Measurements from ENCODE around the gene DNAH17. TPM values are rescaled to one million over a fixed set of nuclear protein-coding genes. Genes with fewer than 3 reads are reported as not detected.

The DNAH17 gene
- total RNA-seq, 2 experiments from 2014 or later, result 0.41 to 0.45 TPM

DNA sequence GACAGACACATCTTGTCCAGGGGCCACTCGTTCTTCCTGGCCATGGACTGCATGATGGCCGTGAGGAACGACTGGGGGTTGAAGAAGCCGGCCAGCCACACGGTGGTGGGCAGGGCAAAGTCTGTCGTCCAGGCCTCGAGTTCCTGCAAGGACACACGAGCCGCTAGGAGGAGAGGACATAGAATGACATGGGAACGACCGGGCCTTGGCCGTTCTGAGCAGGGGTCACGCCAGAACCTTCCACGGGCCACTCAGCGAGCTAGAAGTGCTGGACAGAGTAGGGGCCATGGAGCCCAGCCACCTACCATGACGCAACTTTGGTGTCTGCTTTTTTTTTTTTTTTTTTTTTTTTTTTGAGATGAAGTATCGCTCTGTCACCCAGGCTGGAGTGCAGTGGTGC is 151.8 kb downstream of the DNAH17 start:
- H3K4me3 Mint-ChIP-seq, result no peak overlapping the region
- POLR2A ChIA-PET, result interaction anchor here (1.2 to 1.5 kb wide), 2 partner anchors 9 to 168 kb away, joined by 3 to 4 read pairs; no protein-coding TSS in a partner anchor

DNA sequence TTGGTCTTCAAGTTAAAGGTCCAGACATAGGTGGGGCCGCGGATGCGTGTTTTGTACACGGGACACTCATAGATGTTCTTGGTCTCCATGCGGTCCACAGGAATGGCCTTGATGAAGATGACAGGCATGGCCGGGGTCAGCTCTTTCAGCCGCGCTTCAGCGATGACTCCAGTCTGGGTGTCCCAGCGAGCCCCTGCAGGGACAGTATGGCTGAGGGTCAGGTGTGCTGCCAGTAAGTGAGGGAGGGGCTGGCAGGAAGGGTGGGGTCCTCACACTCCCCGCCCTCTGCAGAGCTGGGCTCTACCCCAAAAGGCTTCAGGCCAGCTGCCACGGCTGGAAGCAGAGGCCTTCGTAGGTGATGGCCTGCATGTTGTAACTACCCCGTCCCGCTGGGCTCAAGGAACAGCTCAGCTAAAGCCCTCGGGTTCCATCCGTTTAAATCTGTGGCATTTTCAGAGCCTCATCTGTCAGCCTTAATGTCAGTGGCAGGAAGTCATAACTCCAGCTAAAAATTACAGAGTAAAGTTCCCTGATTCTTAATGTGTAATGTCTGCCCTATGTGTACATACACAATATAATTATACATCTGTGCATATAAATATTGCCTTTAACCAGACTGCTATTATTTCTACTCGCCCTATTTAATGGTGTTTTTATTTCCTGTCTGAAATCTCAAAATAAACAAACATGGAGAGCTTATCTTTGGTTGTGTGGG is 153.1 kb downstream of the DNAH17 start:
- CTCF ChIA-PET, result interaction anchor here (0.9 to 6.9 kb wide), 3 partner anchors 21 to 61 kb away, joined by 3 to 99 read pairs (median 3); no protein-coding TSS in a partner anchor
- intact Hi-C loops (cut with micrococcal nuclease), result loop anchor here (5.0 kb wide), 2 partner anchors 62 to 172 kb away; partner anchors contain the start of gene SOCS3
- DNase-seq (no peak), ATAC-seq (no peak)
- POLR2A ChIA-PET, result interaction anchor here (0.5 to 0.6 kb wide), 2 partner anchors 64 to 159 kb away, joined by 3 read pairs; partner anchors contain the start of gene SOCS3
- TF ChIP-seq, protein P1, sequence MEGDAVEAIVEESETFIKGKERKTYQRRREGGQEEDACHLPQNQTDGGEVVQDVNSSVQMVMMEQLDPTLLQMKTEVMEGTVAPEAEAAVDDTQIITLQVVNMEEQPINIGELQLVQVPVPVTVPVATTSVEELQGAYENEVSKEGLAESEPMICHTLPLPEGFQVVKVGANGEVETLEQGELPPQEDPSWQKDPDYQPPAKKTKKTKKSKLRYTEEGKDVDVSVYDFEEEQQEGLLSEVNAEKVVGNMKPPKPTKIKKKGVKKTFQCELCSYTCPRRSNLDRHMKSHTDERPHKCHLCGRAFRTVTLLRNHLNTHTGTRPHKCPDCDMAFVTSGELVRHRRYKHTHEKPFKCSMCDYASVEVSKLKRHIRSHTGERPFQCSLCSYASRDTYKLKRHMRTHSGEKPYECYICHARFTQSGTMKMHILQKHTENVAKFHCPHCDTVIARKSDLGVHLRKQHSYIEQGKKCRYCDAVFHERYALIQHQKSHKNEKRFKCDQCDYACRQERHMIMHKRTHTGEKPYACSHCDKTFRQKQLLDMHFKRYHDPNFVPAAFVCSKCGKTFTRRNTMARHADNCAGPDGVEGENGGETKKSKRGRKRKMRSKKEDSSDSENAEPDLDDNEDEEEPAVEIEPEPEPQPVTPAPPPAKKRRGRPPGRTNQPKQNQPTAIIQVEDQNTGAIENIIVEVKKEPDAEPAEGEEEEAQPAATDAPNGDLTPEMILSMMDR (IDR thresholded peaks at IDR 0.05), result no peak
- Mint-ChIP-seq H3K27ac (no peak overlapping the region), H3K4me3 (no peak overlapping the region), H3K4me1 (ENCODE audit: low read depth) (peaks cover 15% of the 10 kb centered on the region), H3K36me3 (ENCODE audit: low read depth) (peaks cover 18% of the 10 kb centered on the region), H3K9me3 (no peaks in the 10 kb centered on the region), H3K27me3 (no peaks in the 10 kb centered on the region)

More for the DNA sequence above, 151.8 kb downstream of the DNAH17 start:
- intact Hi-C loops (cut with micrococcal nuclease), result no loop called here
- Mint-ChIP-seq H3K27me3 (no peaks in the 10 kb centered on the region), H3K36me3 (ENCODE audit: low read depth) (peaks cover 23% of the 10 kb centered on the region), H3K27ac (no peak overlapping the region), H3K4me1 (ENCODE audit: low read depth) (peaks cover 12% of the 10 kb centered on the region), H3K9me3 (no peaks in the 10 kb centered on the region)
- CTCF ChIA-PET, result interaction anchor here (1.3 to 6.9 kb wide), 2 partner anchors 43 to 62 kb away, joined by 3 to 99 read pairs; no protein-coding TSS in a partner anchor
- ATAC-seq, result no peak
- DNase-seq, result no peak
- TF ChIP-seq, protein P1 (IDR thresholded peaks at IDR 0.05), result no peak

DNA sequence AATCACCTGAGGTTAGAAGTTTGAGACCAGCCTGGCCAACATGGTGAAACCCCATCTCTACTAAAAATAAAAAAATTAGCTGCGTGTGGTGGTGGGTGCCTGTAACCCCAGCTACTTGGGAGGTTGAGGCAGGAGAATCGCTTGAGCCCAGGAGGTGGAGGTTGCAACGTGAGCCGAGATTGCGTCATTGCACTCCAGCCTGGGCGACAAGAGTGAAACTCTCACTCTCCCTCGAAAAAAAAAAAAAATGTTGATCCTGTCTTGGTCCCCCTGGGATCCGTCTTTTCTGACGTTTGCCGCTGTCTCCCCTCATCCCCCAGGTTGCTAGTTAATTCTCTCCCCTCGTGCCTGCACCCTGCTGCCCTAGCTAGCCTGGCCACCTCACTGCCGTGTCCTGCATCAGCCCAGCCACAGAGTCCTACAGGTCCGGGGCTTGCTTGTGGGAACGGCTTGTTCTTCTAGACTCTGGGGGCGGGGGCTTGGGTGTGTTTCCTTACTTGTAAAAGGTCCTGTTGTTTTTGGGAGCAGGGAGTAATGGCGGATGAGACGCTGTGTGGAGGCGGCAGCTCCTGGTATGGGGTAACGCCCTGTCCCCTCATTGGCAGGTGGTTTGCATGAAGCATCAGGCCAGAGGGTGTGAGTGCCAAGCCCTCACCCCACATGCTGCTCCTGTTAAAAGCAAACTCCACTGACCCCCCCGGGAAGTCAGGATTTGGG is 154.2 kb downstream of the DNAH17 start:
- Mint-ChIP-seq H3K36me3 (ENCODE audit: low read depth) (peaks cover 21% of the 10 kb centered on the region), H3K4me3 (no peak overlapping the region), H3K27me3 (no peaks in the 10 kb centered on the region), H3K9me3 (no peaks in the 10 kb centered on the region), H3K4me1 (ENCODE audit: low read depth) (peaks cover 15% of the 10 kb centered on the region), H3K27ac (no peak overlapping the region)
- DNase-seq (no peak), ATAC-seq (no peak)
- TF ChIP-seq, protein P1 (IDR thresholded peaks at IDR 0.05), result no peak
- CTCF ChIA-PET, result interaction anchor here (0.6 to 6.9 kb wide), 22 partner anchors 13 to 208 kb away, joined by 3 to 99 read pairs (median 6); partner anchors contain the start of gene PGS1
- intact Hi-C loops (cut with micrococcal nuclease), result loop anchor here (5.0 kb wide), 2 partner anchors 61 to 171 kb away; partner anchors contain the start of gene SOCS3
- POLR2A ChIA-PET, result interaction anchor here (0.9 kb wide), 1 partner anchor 14 kb away, joined by 3 read pairs; no protein-coding TSS in a partner anchor

DNA sequence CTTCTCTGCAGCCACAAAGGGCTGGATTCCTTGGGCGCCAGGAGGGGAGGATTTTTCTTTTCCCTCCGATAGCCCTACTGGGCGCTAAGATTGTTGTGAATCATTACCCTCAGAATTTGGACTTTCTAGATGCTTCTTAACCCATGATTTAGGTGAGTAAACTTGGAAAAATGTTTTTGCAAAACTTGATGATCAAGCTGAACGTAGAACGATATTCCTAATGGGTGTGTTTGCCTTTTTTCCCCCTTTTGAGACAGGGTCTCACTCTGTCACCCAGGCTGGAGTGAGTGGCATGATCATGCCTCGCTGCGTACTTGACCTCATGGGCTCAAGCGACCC is 155.0 kb downstream of the DNAH17 start:
- ChIA-PET CTCF (interaction anchor here (0.6 to 6.9 kb wide), 34 partner anchors 8 to 444 kb away, joined by 3 to 99 read pairs (median 5); partner anchors contain the start of gene PGS1), POLR2A (interaction anchor here (1.0 to 1.5 kb wide), 2 partner anchors 18 to 37 kb away, joined by 4 to 5 read pairs; no protein-coding TSS in a partner anchor)
- intact Hi-C loops (cut with micrococcal nuclease), result loop anchor here (5.0 kb wide), 2 partner anchors 60 to 170 kb away; partner anchors contain the start of gene SOCS3
- Mint-ChIP-seq H3K27me3 (no peaks in the 10 kb centered on the region), H3K4me3 (no peak overlapping the region), H3K9me3 (no peaks in the 10 kb centered on the region), H3K36me3 (ENCODE audit: low read depth) (peaks cover 21% of the 10 kb centered on the region), H3K4me1 (ENCODE audit: low read depth) (peaks cover 15% of the 10 kb centered on the region), H3K27ac (no peak overlapping the region)
- DNase-seq (no peak), ATAC-seq (no peak)
- TF ChIP-seq, protein P1 (IDR thresholded peaks at IDR 0.05), result peak; percentile 41
